Cardiac septum (tissue), 1 donor: ENCODE data around the gene DMKN. TPM values are rescaled to one million over a fixed set of nuclear protein-coding genes. Genes with fewer than 3 reads are reported as not detected.
"Not testable (repeated sequence)": the region's sequence is repeated elsewhere in the genome, so short reads cannot be mapped to it uniquely, and the experiment has no call there.

Source experiments
- DNase-seq: peaks from one replicate; pipeline ENCODE4 v3.0.0-alpha.2; 2020; ENCODE audit warnings: low spot score
- intact Hi-C: fragments of 100-400 bp; cut with DNase I; formaldehyde crosslinking; loops from one replicate; pipeline ENCODE4 v1.14.0; 2022
- total RNA-seq: library from RNA; stranded (reverse); fragmentation: NEBNext Ultra II Directional; extraction: Animal tissue kit (Norgen Biotek cat#: 25700); gene quantifications from one replicate; pipeline ENCODE4 v1.2.1, GENCODE V29; 2021
- donor health status: DM: no; HTN: no; CAD: no.

DMKN gene
- total RNA-seq, 1 donor from 2014 or later, result 4.2 TPM

GRCh38 chr19:35474594-35474993 is 38.9 kb downstream of the DMKN start:
- DNase-seq, intact Hi-C loops: not testable (repeated sequence)

- no peak for DNase-seq
- intact Hi-C loops, result no loop called here
These were observed 39.3 kb downstream of the DMKN start for GRCh38 chr19:35474104-35474503.

GRCh38 chr19:35471946-35472345 is 41.5 kb downstream of the DMKN start:
- DNase-seq, result no peak
- intact Hi-C loops, result no loop called here

GRCh38 chr19:35471075-35471474 is 42.4 kb downstream of the DMKN start:
- intact Hi-C loops, DNase-seq: not testable (repeated sequence)

GRCh38 chr19:35470128-35470527 is 43.3 kb downstream of the DMKN start:
- intact Hi-C loops, result no loop called here

GRCh38 chr19:35468637-35469036 is 44.8 kb downstream of the DMKN start:
- intact Hi-C loops, result loop anchor here (1.0 to 5.0 kb wide), 2 partner anchors 46 to 116 kb away; no protein-coding TSS in a partner anchor
- no peak for DNase-seq

More at GRCh38 chr19:35470128-35470527, 43.3 kb downstream of the DMKN start:
- DNase-seq, result no peak

GRCh38 chr19:35466259-35466658 is 47.2 kb downstream of the DMKN start:
- intact Hi-C loops, result loop anchor here (5.0 kb wide), 1 partner anchor 44 kb away; no protein-coding TSS in a partner anchor
- DNase-seq, result no peak

GRCh38 chr19:35462956-35463355 is 50.5 kb downstream of the DMKN start:
- DNase-seq, intact Hi-C loops: not testable (repeated sequence)

- intact Hi-C loops, result no loop called here
These were observed 50.9 kb downstream of the DMKN start for GRCh38 chr19:35462476-35462953.

GRCh38 chr19:35461788-35462187 is 51.7 kb downstream of the DMKN start:
- intact Hi-C loops, result not testable (repeated sequence)

More at GRCh38 chr19:35462476-35462953, 50.9 kb downstream of the DMKN start:
- peak; percentile 78 for DNase-seq

GRCh38 chr19:35461060-35461459 is 52.4 kb downstream of the DMKN start:
- no peak for DNase-seq
- intact Hi-C loops, result no loop called here

More at GRCh38 chr19:35461788-35462187, 51.7 kb downstream of the DMKN start:
- DNase-seq, result not testable (repeated sequence)

GRCh38 chr19:35460608-35461007 is 52.8 kb downstream of the DMKN start:
- no peak for DNase-seq
- intact Hi-C loops, result no loop called here

GRCh38 chr19:35459414-35460082 is 53.9 kb downstream of the DMKN start:
- intact Hi-C loops, result loop anchor here (5.0 kb wide), 1 partner anchor 102 kb away; the partner anchor contains the start of gene FFAR3
- DNase-seq, result no peak

GRCh38 chr19:35458731-35459391 is 54.6 kb downstream of the DMKN start:
- peak; percentile 80 for DNase-seq
- intact Hi-C loops, result loop anchor here (5.0 kb wide), 1 partner anchor 102 kb away; the partner anchor contains the start of gene FFAR3

GRCh38 chr19:35458192-35458591 is 55.3 kb downstream of the DMKN start:
- intact Hi-C loops, result loop anchor here (5.0 kb wide), 1 partner anchor 101 kb away; the partner anchor contains the start of gene FFAR3

GRCh38 chr19:35457173-35457572 is 56.3 kb downstream of the DMKN start:
- intact Hi-C loops, result loop anchor here (5.0 kb wide), 1 partner anchor 100 kb away; the partner anchor contains the start of gene FFAR3
- DNase-seq, result no peak

More at GRCh38 chr19:35458192-35458591, 55.3 kb downstream of the DMKN start:
- DNase-seq, result no peak

- DNase-seq, result no peak
- intact Hi-C loops, result loop anchor here (5.0 kb wide), 1 partner anchor 98 kb away; the partner anchor contains the start of gene FFAR3
These were observed 57.7 kb downstream of the DMKN start for GRCh38 chr19:35455616-35456201.

- DNase-seq, result no peak
These were observed 58.8 kb downstream of the DMKN start for GRCh38 chr19:35454663-35455062.

GRCh38 chr19:35451338-35452096 is 61.9 kb downstream of the DMKN start:
- intact Hi-C loops, result no loop called here
- DNase-seq, result no peak

More at GRCh38 chr19:35454663-35455062, 58.8 kb downstream of the DMKN start:
- intact Hi-C loops, result loop anchor here (5.0 kb wide), 1 partner anchor 97 kb away; the partner anchor contains the start of gene FFAR3
